Lower lobe of right lung (tissue), 2 donors: ENCODE results near the gene PRG3. TPM values are rescaled to one million over a fixed set of nuclear protein-coding genes. Genes with fewer than 3 reads are reported as not detected.

ENCODE experiments used
- ATAC-seq, 2 donors: fragments of 200-7000 bp; cut with Tn5 transposase; one replicate each; pipeline ENCODE4 v1.9.1; 2020 to 2022; ENCODE audit warnings: mild to moderate bottlenecking in 2 of 2, moderate library complexity in 2 of 2
- DNase-seq: peaks from one replicate; pipeline ENCODE4 v3.0.0-alpha.2; 2020
- H3K27ac ChIP-seq: fragments of 200-600 bp; one replicate; pipeline ENCODE4 v1.8.0; 2022
- H3K27me3 ChIP-seq: fragments of 200-600 bp; one replicate; pipeline ENCODE4 v1.8.0; 2022; ENCODE audit warnings: low read depth
- H3K36me3 ChIP-seq: fragments of 200-600 bp; one replicate; pipeline ENCODE4 v1.8.0; 2022; ENCODE audit warnings: mild to moderate bottlenecking
- H3K4me1 ChIP-seq: fragments of 200-600 bp; one replicate; pipeline ENCODE4 v1.8.0; 2022
- H3K4me3 ChIP-seq: fragments of 200-600 bp; one replicate; pipeline ENCODE4 v1.8.0; 2022; ENCODE audit warnings: mild to moderate bottlenecking
- H3K9me3 ChIP-seq: fragments of 200-600 bp; one replicate; pipeline ENCODE4 v1.8.0; 2022
- CTCF ChIP-seq: fragments of 200-600 bp; IDR thresholded peaks from one replicate; pipeline ENCODE4 v1.8.0; 2022; ENCODE audit warnings: antibody characterized with exemption, mild to moderate bottlenecking
- intact Hi-C: fragments of 100-400 bp; cut with DNase I; formaldehyde crosslinking; loops from one replicate; pipeline ENCODE4 v1.11.0; 2022
- total RNA-seq: library from RNA; stranded (reverse); fragmentation: NEBNext Ultra II Directional; extraction: Animal tissue kit (Norgen Biotek cat#: 25700); gene quantifications from one replicate; pipeline ENCODE4 v1.2.1, GENCODE V29; 2021
- donor health status: DM: no; HTN: yes; CAD: no; lungs with severe emphysema.

PRG3 gene
- total RNA-seq, 1 donor from 2014 or later: not detected

DNA sequence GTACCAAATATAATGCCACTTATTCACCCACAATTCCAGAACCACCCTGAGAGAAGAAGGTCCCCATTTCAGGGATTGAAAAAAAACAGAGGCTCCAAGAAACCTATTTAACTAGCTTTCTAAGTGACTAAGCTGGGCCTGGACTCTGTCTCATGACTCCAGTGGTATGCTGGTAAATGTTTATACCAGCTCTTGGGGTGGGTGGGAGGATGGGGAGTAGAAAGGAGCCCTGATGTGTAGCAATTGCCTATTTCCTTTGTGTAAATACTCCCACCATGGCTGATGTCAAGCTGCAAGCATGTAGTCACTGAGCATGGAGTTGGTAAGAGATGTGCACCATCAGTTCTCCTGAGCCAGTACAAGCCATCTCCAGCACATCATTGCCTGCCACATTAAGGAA is 2.8 kb downstream of the PRG3 start:
- Histone ChIP-seq H3K27ac (no peak overlapping the region), H3K4me3 (no peak overlapping the region), H3K27me3 (no peaks in the 10 kb centered on the region), H3K9me3 (no peaks in the 10 kb centered on the region), H3K36me3 (no peaks in the 10 kb centered on the region), H3K4me1 (no peaks in the 10 kb centered on the region)
- intact Hi-C loops: no loop called here
- TF ChIP-seq CTCF: no peak
- no peak for DNase-seq
- no peak for ATAC-seq

DNA sequence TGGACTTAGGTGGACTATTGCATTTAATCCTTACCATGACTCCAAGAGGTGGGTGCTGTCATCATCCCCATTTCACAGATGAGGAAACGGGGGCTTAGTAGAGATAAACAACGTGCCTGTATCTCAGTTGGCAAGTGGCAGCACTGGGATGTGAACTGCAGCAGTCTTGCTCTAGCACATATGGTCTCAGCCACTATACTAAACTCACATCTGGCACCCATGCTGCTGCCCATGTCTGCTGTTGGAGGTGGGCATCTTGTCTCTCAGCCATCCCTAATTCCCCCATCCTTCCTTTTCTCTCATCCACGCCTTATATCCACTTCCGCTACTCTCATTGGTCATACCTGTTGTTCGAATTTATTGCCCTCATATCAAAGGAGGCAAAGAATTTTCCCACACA is 3.8 kb downstream of the PRG3 start:
- no peaks in the 10 kb centered on the region for H3K27me3 ChIP-seq
- no peak for TF ChIP-seq CTCF
- H3K9me3 ChIP-seq: no peaks in the 10 kb centered on the region
- no peak for ATAC-seq
- no peaks in the 10 kb centered on the region for H3K36me3 ChIP-seq
- H3K4me1 ChIP-seq: no peaks in the 10 kb centered on the region
- intact Hi-C loops: no loop called here
- H3K4me3 ChIP-seq: no peak overlapping the region
- no peak overlapping the region for H3K27ac ChIP-seq
- DNase-seq: no peak

- H3K27ac ChIP-seq: no peak overlapping the region
- ATAC-seq (no peak), DNase-seq (no peak)
- no peaks in the 10 kb centered on the region for H3K9me3 ChIP-seq
- intact Hi-C loops: no loop called here
- no peaks in the 10 kb centered on the region for H3K4me1 ChIP-seq
- H3K27me3 ChIP-seq: no peaks in the 10 kb centered on the region
- no peak overlapping the region for H3K4me3 ChIP-seq
- no peaks in the 10 kb centered on the region for H3K36me3 ChIP-seq
- TF ChIP-seq CTCF: no peak
Observed at GRCh38 chr11:57376095-57377090, 4.6 kb downstream of the PRG3 start.

DNA sequence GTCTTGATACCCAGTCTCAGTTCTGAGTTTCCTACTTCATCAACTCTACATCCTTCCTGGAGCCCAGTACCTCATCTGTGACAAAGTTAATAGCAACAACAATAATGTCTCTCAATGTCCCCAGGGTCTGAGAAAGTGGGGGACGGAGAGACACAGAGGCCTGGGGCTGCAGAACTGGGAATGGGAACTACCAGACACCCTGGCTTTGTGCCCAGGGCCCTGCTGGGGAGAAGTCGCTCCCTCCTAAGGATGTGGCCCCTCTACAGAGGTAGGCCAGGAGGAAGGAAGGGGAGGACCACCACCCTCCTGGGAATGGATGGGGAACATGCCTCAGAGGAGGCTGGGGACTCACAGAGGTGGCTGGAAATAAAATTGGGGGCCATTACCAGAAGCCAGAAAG is 5.5 kb downstream of the PRG3 start:
- intact Hi-C loops: no loop called here
- no peak overlapping the region for H3K27ac ChIP-seq
- no peak overlapping the region for H3K4me3 ChIP-seq
- no peak for TF ChIP-seq CTCF
- no peak for DNase-seq
- H3K27me3 ChIP-seq: no peaks in the 10 kb centered on the region
- no peaks in the 10 kb centered on the region for H3K4me1 ChIP-seq
- H3K36me3 ChIP-seq: no peaks in the 10 kb centered on the region
- H3K9me3 ChIP-seq: no peaks in the 10 kb centered on the region
- ATAC-seq: no peak

DNA sequence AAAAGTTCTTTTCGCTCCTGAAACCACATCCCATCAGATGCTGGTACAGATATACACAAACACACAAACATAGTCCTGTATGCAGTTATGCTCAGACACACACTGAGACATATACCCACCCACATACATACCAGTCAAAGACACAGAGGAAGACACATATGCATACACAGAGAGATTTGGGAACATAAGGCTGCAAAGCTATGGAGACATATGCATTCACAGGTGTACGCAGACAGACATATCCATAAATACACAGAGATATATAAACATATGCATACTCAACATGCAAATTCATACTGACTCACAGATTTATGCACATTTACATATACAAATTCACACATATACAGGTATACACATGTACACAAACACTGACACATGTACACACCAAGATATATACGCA is 6.0 kb downstream of the PRG3 start:
- Histone ChIP-seq H3K27me3 (no peaks in the 10 kb centered on the region), H3K36me3 (no peaks in the 10 kb centered on the region), H3K4me1 (no peaks in the 10 kb centered on the region), H3K27ac (no peak overlapping the region), H3K9me3 (no peaks in the 10 kb centered on the region), H3K4me3 (no peak overlapping the region)
- no peak for TF ChIP-seq CTCF
- ATAC-seq (no peak), DNase-seq (no peak)
- intact Hi-C loops: no loop called here
